22Rv1 (cell line): ENCODE measurements around the gene LRP5.

Experiments used
- ZFX ChIP-seq: fragments of 450-650 bp; IDR thresholded peaks from 2 replicates; pipeline ENCODE4 v1.6.1; 2017; ENCODE audit warnings: antibody characterized with exemption, borderline replicate concordance
- TF ChIP-seq, protein P1 (sequence below): fragments of 450-650 bp; IDR thresholded peaks from 2 replicates; pipeline ENCODE4 v1.5.1; 2017; ENCODE audit warnings: mild to moderate bottlenecking

DNA sequence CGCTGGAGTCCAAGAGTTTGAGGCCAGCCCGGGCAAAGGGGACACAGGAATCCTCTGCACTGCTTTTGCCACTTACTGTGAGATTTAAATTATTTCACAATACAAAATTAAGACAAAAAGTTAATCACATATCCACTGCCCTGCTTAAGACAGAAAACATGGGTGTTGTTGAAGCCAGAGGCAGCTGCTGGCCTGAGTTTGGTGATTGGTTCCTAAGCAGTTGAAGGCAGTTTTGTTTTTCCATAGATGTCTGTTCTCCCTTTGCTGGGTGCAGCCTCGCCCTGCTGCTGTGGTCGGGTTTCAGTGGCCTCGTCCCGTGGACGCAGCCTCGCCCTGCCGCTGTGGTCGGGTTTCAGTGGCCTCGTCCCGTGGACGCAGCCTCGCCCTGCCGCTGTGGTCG is 77.9 kb downstream of the LRP5 start:
- TF ChIP-seq, protein P1, sequence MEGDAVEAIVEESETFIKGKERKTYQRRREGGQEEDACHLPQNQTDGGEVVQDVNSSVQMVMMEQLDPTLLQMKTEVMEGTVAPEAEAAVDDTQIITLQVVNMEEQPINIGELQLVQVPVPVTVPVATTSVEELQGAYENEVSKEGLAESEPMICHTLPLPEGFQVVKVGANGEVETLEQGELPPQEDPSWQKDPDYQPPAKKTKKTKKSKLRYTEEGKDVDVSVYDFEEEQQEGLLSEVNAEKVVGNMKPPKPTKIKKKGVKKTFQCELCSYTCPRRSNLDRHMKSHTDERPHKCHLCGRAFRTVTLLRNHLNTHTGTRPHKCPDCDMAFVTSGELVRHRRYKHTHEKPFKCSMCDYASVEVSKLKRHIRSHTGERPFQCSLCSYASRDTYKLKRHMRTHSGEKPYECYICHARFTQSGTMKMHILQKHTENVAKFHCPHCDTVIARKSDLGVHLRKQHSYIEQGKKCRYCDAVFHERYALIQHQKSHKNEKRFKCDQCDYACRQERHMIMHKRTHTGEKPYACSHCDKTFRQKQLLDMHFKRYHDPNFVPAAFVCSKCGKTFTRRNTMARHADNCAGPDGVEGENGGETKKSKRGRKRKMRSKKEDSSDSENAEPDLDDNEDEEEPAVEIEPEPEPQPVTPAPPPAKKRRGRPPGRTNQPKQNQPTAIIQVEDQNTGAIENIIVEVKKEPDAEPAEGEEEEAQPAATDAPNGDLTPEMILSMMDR, result no peak
- no peak for TF ChIP-seq ZFX
